Activated CD4-positive, alpha-beta T cell treated with anti-CD3 and anti-CD28 coated beads for 4 hours (primary cell): ENCODE measurements around the gene GRHL1.
A peak's percentile ranks its signal among the peaks of the same experiment; 100 is the strongest.

Experiments used
- DNase-seq, 2 donors: peaks; one replicate each; pipeline ENCODE4 v3.0.0-alpha.2; 2020

The GRHL1 gene

GRCh38 chr2:10043906-10044601 lies 92.6 kb downstream of the GRHL1 start:
- DNase-seq: peak; percentile 88

GRCh38 chr2:10045561-10046355 lies 94.3 kb downstream of the GRHL1 start:
- no peak for DNase-seq

GRCh38 chr2:10046931-10047330 lies 95.4 kb downstream of the GRHL1 start:
- no peak for DNase-seq

GRCh38 chr2:10047616-10048500 lies 96.4 kb downstream of the GRHL1 start:
- no peak for DNase-seq

GRCh38 chr2:10048501-10049171 lies 97.1 kb downstream of the GRHL1 start:
- peak; percentile 25 to 29 for DNase-seq
